Astrocyte of the cerebellum (primary cell): Measurements from ENCODE around the gene TRIOBP.

Source experiments
- DNase-seq: peaks from one replicate; pipeline ENCODE4 v3.0.0-alpha.2; 2011; ENCODE audit warnings: low read depth
- H3K4me3 ChIP-seq: 2 replicates; pipeline ENCODE4 v1.5.1; 2011; ENCODE audit warnings: mild to moderate bottlenecking, low read depth, low read length, moderate library complexity
- CTCF ChIP-seq: IDR thresholded peaks from 2 replicates; pipeline ENCODE4 v1.5.1; 2012; ENCODE audit warnings: low read length, low read depth, moderate library complexity, mild to moderate bottlenecking; ENCODE audit errors: missing control alignments
- in situ Hi-C: cut with HindIII; loops from 2 replicates; pipeline ENCODE4 v1.10.0; 2017; ENCODE audit warnings: low sequenced_read_pairs

The TRIOBP gene

GRCh38 chr22:37817705-37818408 is 121.0 kb downstream of the TRIOBP start:
- in situ Hi-C loops, result loop anchor here (5.0 kb wide), 1 partner anchor 44 kb away; no protein-coding TSS in a partner anchor
- TF ChIP-seq CTCF, result peak; percentile 94
- DNase-seq, result peak; percentile 36
- peak overlapping the region; percentile 14 for H3K4me3 ChIP-seq

GRCh38 chr22:37818409-37819104 is 121.7 kb downstream of the TRIOBP start:
- peak overlapping the region; percentile 6 for H3K4me3 ChIP-seq
- in situ Hi-C loops, result loop anchor here (5.0 kb wide), 1 partner anchor 44 kb away; no protein-coding TSS in a partner anchor
- DNase-seq, result no peak

GRCh38 chr22:37819105-37819433 is 122.2 kb downstream of the TRIOBP start:
- no peak for DNase-seq
- H3K4me3 ChIP-seq, result no peak overlapping the region
- no peak for TF ChIP-seq CTCF
- in situ Hi-C loops, result loop anchor here (5.0 kb wide), 1 partner anchor 43 kb away; no protein-coding TSS in a partner anchor

More at GRCh38 chr22:37818409-37819104, 121.7 kb downstream of the TRIOBP start:
- TF ChIP-seq CTCF, result no peak

GRCh38 chr22:37820350-37820749 is 123.5 kb downstream of the TRIOBP start:
- no peak overlapping the region for H3K4me3 ChIP-seq
- in situ Hi-C loops, result no loop called here
- DNase-seq, result no peak
- no peak for TF ChIP-seq CTCF

- DNase-seq, result no peak
- no peak overlapping the region for H3K4me3 ChIP-seq
- in situ Hi-C loops, result no loop called here
- TF ChIP-seq CTCF, result no peak
These were observed 125.4 kb downstream of the TRIOBP start for GRCh38 chr22:37822079-37822833.

GRCh38 chr22:37823134-37823985 is 126.5 kb downstream of the TRIOBP start, which contains the start of gene GALR3:
GALR3 (plus strand) TSS chr22:37823382; CDS start chr22:37823407, 25 bp downstream.
- DNase-seq, result no peak
- TF ChIP-seq CTCF, result no peak
- H3K4me3 ChIP-seq, result no peak within 1 kb of the TSS
- in situ Hi-C loops, result no loop called here
